Measurements from ENCODE around the gene TRPV2. TPM values are rescaled to one million over a fixed set of nuclear protein-coding genes. Genes with fewer than 3 reads are reported as not detected.

TRPV2 gene
- total RNA-seq, 5 donors from 2014 or later (not counting 1 experiment from before 2014, with no cell fraction given): 91.3 to 127 (median 122) TPM

GRCh38 chr17:16471295-16471694, 55.9 kb downstream of the TRPV2 start:
- no peak overlapping the region for H3K4me3 ChIP-seq (ENCODE audit: control insufficient read depth in 1 of 2, extremely low read depth in 1 of 2, low read length in 1 of 2)
- no peaks in the 10 kb centered on the region for H3K9me3 ChIP-seq
- no peak for ATAC-seq (replicated peaks in 1 of 4)
- Mint-ChIP-seq H3K9me3 (no peaks in the 10 kb centered on the region), H3K27ac (no peak overlapping the region), H3K27me3 (no peaks in the 10 kb centered on the region), H3K36me3 (no peaks in the 10 kb centered on the region), H3K4me1 (no peaks in the 10 kb centered on the region), H3K4me3 (no peak overlapping the region)
- WGBS (ENCODE audit: insufficient coverage): 85% methylated on average over 3 of the region's 5 CpGs
- no peaks in the 10 kb centered on the region for H3K4me1 ChIP-seq (ENCODE audit: control insufficient read depth in 1 of 2, extremely low read depth in 1 of 2, insufficient read depth in 2 of 2, low read length in 2 of 2)
- no peak for DNase-seq
- H3K27me3 ChIP-seq (replicated peaks in 1 of 2; ENCODE audit: control insufficient read depth in 2 of 2, extremely low read depth in 1 of 2, insufficient read depth in 2 of 2, low read length in 1 of 2): no peaks in the 10 kb centered on the region
- CTCF ChIA-PET: interaction anchor here in 1 of 2 donors (0.6 kb wide), 1 partner anchor 31 kb away, joined by 4 read pairs; no protein-coding TSS in a partner anchor
- no peak overlapping the region for H3K27ac ChIP-seq (ENCODE audit: low read length)
- peaks cover 0 to 2% of the 10 kb centered on the region in 2 donors for H3K36me3 ChIP-seq (ENCODE audit: control insufficient read depth in 2 of 2, extremely low read depth in 1 of 2, insufficient read depth in 1 of 2, low read length in 1 of 2)
- POLR2A ChIA-PET: no interaction called here

GRCh38 chr17:16472539-16472938, 57.2 kb downstream of the TRPV2 start:
- Histone ChIP-seq H3K27ac (ENCODE audit: low read length) (no peak overlapping the region), H3K27me3 (replicated peaks in 1 of 2; ENCODE audit: control insufficient read depth in 2 of 2, extremely low read depth in 1 of 2, insufficient read depth in 2 of 2, low read length in 1 of 2) (no peaks in the 10 kb centered on the region), H3K9me3 (no peaks in the 10 kb centered on the region), H3K4me3 (ENCODE audit: control insufficient read depth in 1 of 2, extremely low read depth in 1 of 2, low read length in 1 of 2) (no peak overlapping the region), H3K4me1 (ENCODE audit: control insufficient read depth in 1 of 2, extremely low read depth in 1 of 2, insufficient read depth in 2 of 2, low read length in 2 of 2) (no peaks in the 10 kb centered on the region), H3K36me3 (ENCODE audit: control insufficient read depth in 2 of 2, extremely low read depth in 1 of 2, insufficient read depth in 1 of 2, low read length in 1 of 2) (peaks cover 0 to 2% of the 10 kb centered on the region in 2 donors)
- 91% methylated on average over 1 of the region's 6 CpGs for WGBS (ENCODE audit: insufficient coverage)
- H3K9me3 Mint-ChIP-seq: no peaks in the 10 kb centered on the region
- H3K4me3 Mint-ChIP-seq: no peak overlapping the region
- no peaks in the 10 kb centered on the region for H3K36me3 Mint-ChIP-seq
- H3K27ac Mint-ChIP-seq: no peak overlapping the region
- H3K4me1 Mint-ChIP-seq: no peaks in the 10 kb centered on the region
- DNase-seq: no peak
- no peaks in the 10 kb centered on the region for H3K27me3 Mint-ChIP-seq
- ATAC-seq (replicated peaks in 1 of 4): no peak
- CTCF ChIA-PET: no interaction called here
- POLR2A ChIA-PET: no interaction called here

DNA sequence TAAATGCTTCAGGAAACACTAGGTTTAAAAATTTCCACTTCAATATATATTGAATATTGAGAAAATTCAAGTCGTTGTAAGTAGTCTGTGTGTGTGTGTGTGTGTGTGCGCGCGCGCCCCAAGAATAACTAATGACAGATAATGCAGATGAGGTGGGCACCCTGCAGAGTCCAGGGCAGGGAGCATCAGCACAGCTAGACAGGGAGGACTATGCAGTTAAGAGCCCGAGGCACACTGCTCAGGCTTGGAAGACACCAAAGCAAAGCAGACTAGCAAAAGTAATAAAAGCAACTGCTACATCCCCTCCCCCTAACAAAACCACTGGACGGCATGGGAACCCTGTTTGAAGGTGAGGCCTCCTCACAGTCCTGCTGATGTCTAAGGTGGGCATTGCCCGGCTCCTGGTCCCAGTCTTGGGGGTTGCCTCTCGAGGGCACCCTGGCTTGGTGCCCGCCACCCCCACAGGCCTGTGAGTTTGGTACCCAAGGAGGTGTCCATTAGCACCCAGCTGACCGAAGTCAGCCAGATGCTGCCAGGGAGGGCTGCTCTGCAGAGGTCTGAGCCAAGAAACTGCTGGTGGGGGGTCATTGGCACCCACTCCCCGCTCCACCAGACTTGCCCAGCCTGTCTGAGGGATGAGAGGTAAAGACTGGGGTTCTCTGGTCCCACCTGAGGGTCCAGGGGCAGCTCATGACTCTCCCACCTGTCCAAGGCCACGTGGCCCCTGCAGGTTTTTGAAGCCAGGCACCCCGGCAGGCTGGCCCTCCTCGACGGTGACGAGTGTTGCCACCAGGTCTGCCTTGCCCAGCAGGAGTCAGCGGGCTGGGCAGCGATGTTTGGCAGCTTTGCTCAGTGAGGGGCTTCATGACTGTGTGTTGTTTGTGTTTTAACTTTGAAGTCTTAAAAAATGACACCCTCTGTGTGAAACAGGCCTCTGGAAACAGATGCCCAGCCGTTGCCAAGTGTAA, 58.0 kb downstream of the TRPV2 start:
- 89% methylated on average over 9 of the region's 20 CpGs for WGBS (ENCODE audit: insufficient coverage)
- peaks cover 0 to 2% of the 10 kb centered on the region in 2 donors for H3K36me3 ChIP-seq (ENCODE audit: control insufficient read depth in 2 of 2, extremely low read depth in 1 of 2, insufficient read depth in 1 of 2, low read length in 1 of 2)

DNA sequence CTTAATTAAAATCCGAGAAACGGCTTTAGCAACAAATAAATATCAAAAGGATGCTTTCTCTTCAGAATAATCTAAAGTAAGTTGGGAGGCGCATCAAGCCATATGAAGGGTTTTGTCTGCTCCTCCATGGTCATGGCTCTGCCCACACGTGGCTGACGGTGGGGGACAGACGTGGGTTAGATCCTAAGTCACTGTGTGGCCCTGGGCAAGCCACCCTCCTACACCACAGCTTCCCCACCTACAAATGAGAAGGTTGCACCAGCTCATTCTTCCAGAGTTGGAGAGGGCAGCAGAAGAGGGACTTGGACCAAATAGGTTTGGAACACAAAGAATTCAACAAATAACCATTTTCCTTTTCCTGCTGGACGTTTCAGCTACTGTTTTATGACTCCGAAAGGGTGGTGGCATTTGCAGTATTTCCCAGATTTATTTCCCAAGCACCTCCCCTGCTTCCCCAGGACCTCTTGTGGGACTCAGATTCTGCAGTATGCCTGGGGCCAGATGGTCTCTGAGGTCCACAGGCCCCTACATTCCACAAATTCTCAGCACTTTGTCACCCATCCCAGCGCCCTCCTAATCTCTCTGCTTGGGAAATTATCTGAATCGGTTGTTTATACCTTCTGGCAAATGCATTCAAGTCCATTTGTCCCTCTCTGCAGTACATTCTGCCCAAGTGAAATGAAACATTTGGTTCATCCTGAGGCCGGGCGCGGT, 58.8 kb downstream of the TRPV2 start:
- Mint-ChIP-seq H3K4me1 (no peaks in the 10 kb centered on the region), H3K27me3 (no peaks in the 10 kb centered on the region), H3K27ac (no peak overlapping the region), H3K9me3 (no peaks in the 10 kb centered on the region), H3K36me3 (no peaks in the 10 kb centered on the region), H3K4me3 (no peak overlapping the region)
- H3K9me3 ChIP-seq: no peaks in the 10 kb centered on the region
- no peak overlapping the region for H3K4me3 ChIP-seq (ENCODE audit: control insufficient read depth in 1 of 2, extremely low read depth in 1 of 2, low read length in 1 of 2)
- 85% methylated on average over 6 of the region's 13 CpGs for WGBS (ENCODE audit: insufficient coverage)
- ChIA-PET CTCF (no interaction called here), POLR2A (no interaction called here)
- no peaks in the 10 kb centered on the region for H3K4me1 ChIP-seq (ENCODE audit: control insufficient read depth in 1 of 2, extremely low read depth in 1 of 2, insufficient read depth in 2 of 2, low read length in 2 of 2)
- no peak for ATAC-seq (replicated peaks in 1 of 4)
- H3K27me3 ChIP-seq (replicated peaks in 1 of 2; ENCODE audit: control insufficient read depth in 2 of 2, extremely low read depth in 1 of 2, insufficient read depth in 2 of 2, low read length in 1 of 2): no peaks in the 10 kb centered on the region
- H3K36me3 ChIP-seq (ENCODE audit: control insufficient read depth in 2 of 2, extremely low read depth in 1 of 2, insufficient read depth in 1 of 2, low read length in 1 of 2): peaks cover 0 to 2% of the 10 kb centered on the region in 2 donors
- no peak overlapping the region for H3K27ac ChIP-seq (ENCODE audit: low read length)
- DNase-seq: no peak

More for the DNA sequence above, 58.0 kb downstream of the TRPV2 start:
- H3K36me3 Mint-ChIP-seq: no peaks in the 10 kb centered on the region
- H3K27ac Mint-ChIP-seq: no peak overlapping the region
- DNase-seq (no peak), ATAC-seq (replicated peaks in 1 of 4) (no peak)
- H3K4me3 ChIP-seq (ENCODE audit: control insufficient read depth in 1 of 2, extremely low read depth in 1 of 2, low read length in 1 of 2): no peak overlapping the region
- H3K27ac ChIP-seq (ENCODE audit: low read length): no peak overlapping the region
- H3K9me3 ChIP-seq: no peaks in the 10 kb centered on the region
- H3K4me3 Mint-ChIP-seq: no peak overlapping the region
- ChIA-PET POLR2A (no interaction called here), CTCF (no interaction called here)
- no peaks in the 10 kb centered on the region for H3K27me3 ChIP-seq (replicated peaks in 1 of 2; ENCODE audit: control insufficient read depth in 2 of 2, extremely low read depth in 1 of 2, insufficient read depth in 2 of 2, low read length in 1 of 2)
- H3K9me3 Mint-ChIP-seq: no peaks in the 10 kb centered on the region
- H3K4me1 Mint-ChIP-seq: no peaks in the 10 kb centered on the region
- no peaks in the 10 kb centered on the region for H3K4me1 ChIP-seq (ENCODE audit: control insufficient read depth in 1 of 2, extremely low read depth in 1 of 2, insufficient read depth in 2 of 2, low read length in 2 of 2)
- H3K27me3 Mint-ChIP-seq: no peaks in the 10 kb centered on the region

DNA sequence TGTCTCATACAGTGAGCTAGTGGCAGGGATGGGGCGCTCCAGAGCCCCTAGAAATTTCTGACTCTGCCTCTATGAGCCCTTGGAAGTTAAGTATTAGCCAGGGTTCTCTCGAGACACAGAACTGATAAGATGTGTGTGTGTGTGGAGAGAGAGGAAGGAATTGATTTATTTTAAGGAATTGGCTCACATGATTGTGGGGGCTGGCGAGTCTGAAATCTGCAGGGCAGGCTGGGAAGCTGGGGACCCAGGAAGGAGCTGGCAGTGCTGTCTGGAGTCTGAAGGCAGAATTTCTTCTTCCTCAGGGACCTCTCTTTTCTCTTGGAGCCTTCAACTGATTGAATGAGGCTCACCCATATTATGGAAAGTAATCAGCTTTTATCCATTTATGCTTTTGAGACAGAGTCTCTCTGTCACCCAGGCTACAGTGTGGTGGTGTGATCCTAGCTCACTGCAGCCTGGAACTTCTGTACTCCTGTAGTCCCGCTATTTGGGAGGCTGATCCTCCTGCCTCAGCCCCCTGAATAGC, 59.9 kb downstream of the TRPV2 start:
- Mint-ChIP-seq H3K27me3 (no peaks in the 10 kb centered on the region), H3K4me1 (no peaks in the 10 kb centered on the region), H3K9me3 (no peaks in the 10 kb centered on the region), H3K27ac (no peak overlapping the region), H3K4me3 (no peak overlapping the region), H3K36me3 (no peaks in the 10 kb centered on the region)
- H3K9me3 ChIP-seq: no peaks in the 10 kb centered on the region
- no peak for ATAC-seq (replicated peaks in 1 of 4)
- H3K4me1 ChIP-seq (ENCODE audit: control insufficient read depth in 1 of 2, extremely low read depth in 1 of 2, insufficient read depth in 2 of 2, low read length in 2 of 2): no peaks in the 10 kb centered on the region
- ChIA-PET POLR2A (no interaction called here), CTCF (interaction anchor here in 1 of 2 donors (0.7 kb wide), 1 partner anchor 897 kb away, joined by 3 read pairs; no protein-coding TSS in a partner anchor)
- no peak overlapping the region for H3K4me3 ChIP-seq (ENCODE audit: control insufficient read depth in 1 of 2, extremely low read depth in 1 of 2, low read length in 1 of 2)
- no peaks in the 10 kb centered on the region for H3K27me3 ChIP-seq (replicated peaks in 1 of 2; ENCODE audit: control insufficient read depth in 2 of 2, extremely low read depth in 1 of 2, insufficient read depth in 2 of 2, low read length in 1 of 2)
- no peak overlapping the region for H3K27ac ChIP-seq (ENCODE audit: low read length)
- DNase-seq: no peak
- H3K36me3 ChIP-seq (ENCODE audit: control insufficient read depth in 2 of 2, extremely low read depth in 1 of 2, insufficient read depth in 1 of 2, low read length in 1 of 2): peaks cover 0 to 2% of the 10 kb centered on the region in 2 donors
- WGBS (ENCODE audit: insufficient coverage): 84% methylated on average over 2 of the region's 4 CpGs

- H3K27ac Mint-ChIP-seq: no peak overlapping the region
- DNase-seq (no peak), ATAC-seq (replicated peaks in 1 of 4) (no peak)
- no peaks in the 10 kb centered on the region for H3K4me1 ChIP-seq (ENCODE audit: control insufficient read depth in 1 of 2, extremely low read depth in 1 of 2, insufficient read depth in 2 of 2, low read length in 2 of 2)
- no peak overlapping the region for H3K4me3 Mint-ChIP-seq
- H3K4me1 Mint-ChIP-seq: no peaks in the 10 kb centered on the region
- peaks cover 0 to 4% of the 10 kb centered on the region in 2 experiments for H3K27me3 ChIP-seq (replicated peaks in 1 of 2; ENCODE audit: control insufficient read depth in 2 of 2, extremely low read depth in 1 of 2, insufficient read depth in 2 of 2, low read length in 1 of 2)
- H3K36me3 Mint-ChIP-seq: no peaks in the 10 kb centered on the region
- H3K27me3 Mint-ChIP-seq: no peaks in the 10 kb centered on the region
- CTCF ChIA-PET: no interaction called here
- POLR2A ChIA-PET: no interaction called here
- peaks cover 0 to 2% of the 10 kb centered on the region in 2 donors for H3K36me3 ChIP-seq (ENCODE audit: control insufficient read depth in 2 of 2, extremely low read depth in 1 of 2, insufficient read depth in 1 of 2, low read length in 1 of 2)
- no peaks in the 10 kb centered on the region for H3K9me3 ChIP-seq
- 100% methylated on average over 4 of the region's 5 CpGs for WGBS (ENCODE audit: insufficient coverage)
- no peaks in the 10 kb centered on the region for H3K9me3 Mint-ChIP-seq
- no peak overlapping the region for H3K27ac ChIP-seq (ENCODE audit: low read length)
- no peak overlapping the region for H3K4me3 ChIP-seq (ENCODE audit: control insufficient read depth in 1 of 2, extremely low read depth in 1 of 2, low read length in 1 of 2)
These were observed 61.9 kb downstream of the TRPV2 start for GRCh38 chr17:16477255-16477654.

Data from T-cell (primary cell).